GM19328 (cell line): ENCODE results near the gene TPGS2.
"Not testable (repeated sequence)": the region's sequence is repeated elsewhere in the genome, so short reads cannot be mapped to it uniquely, and the experiment has no call there.

ENCODE experiments used
- ATAC-seq: cut with Tn5 transposase; IDR thresholded peaks from one replicate; pipeline ENCODE4 v1.9.1; 2021; ENCODE audit warnings: mild to moderate bottlenecking, moderate library complexity; ENCODE audit not compliant: unreplicated experiment

TPGS2 gene

DNA sequence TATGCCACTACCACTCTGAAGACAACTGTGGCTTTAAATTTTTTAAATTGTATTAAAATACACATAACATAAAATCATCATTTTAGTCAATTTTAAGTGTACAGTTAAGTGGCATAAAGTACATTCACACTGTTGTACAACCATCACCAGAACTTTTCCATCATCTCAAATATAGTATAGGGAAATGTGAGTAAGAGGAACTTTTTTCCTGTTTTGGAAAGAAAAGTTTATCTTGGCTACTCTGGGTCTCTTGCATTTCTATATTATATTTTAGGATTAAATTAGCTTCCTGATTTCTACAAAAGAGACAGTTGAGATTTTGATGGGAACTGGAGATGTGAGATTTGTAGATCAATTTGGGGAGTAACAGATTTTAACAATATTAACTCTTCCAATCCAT, 3.3 kb downstream of the TPGS2 start:
- ATAC-seq: no peak

GRCh38 chr18:36821681-36822080, 7.1 kb downstream of the TPGS2 start:
- no peak for ATAC-seq

GRCh38 chr18:36819621-36820020, 9.2 kb downstream of the TPGS2 start:
- no peak for ATAC-seq

DNA sequence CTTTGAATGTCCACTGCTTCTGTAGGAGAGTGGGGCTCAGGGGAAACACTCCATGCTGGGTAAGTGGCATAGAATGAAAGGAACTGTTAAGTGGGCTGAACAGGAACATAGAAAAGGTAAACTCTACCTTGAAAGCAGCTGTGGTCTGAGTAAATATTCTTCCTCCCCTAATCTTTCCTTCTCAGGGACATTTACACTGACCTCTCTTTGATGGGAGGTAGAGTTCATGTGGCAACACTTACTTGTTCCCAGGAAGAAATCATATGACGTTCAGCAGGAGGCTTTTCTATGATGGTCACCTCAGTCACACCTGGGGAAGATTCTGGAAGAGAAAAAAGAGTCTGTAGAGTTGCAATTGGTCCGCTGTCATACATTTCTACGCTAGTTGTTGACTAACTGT, 10.2 kb downstream of the TPGS2 start:
- ATAC-seq: no peak

DNA sequence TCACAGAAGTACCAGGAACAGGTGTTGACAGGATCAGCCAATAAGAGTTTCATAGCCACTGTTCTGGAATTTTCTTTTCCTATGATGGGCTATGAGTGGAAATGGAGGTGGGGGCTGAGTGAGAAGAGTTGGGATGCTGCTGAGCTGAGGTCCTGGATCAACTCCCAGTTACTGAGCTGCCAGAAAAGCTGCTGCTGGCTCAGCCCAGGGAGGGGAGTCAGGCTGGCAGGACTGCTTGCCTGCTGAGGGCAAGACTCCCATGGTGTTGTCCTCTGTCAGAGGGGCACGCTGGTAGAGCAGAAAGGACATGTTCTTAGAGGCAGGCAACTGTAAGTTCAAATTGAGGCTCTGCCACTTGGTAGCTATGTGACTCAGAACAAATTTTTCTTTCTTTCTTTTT, 11.8 kb downstream of the TPGS2 start:
- no peak for ATAC-seq

GRCh38 chr18:36816096-36816495, 12.7 kb downstream of the TPGS2 start:
- ATAC-seq: not testable (repeated sequence)

DNA sequence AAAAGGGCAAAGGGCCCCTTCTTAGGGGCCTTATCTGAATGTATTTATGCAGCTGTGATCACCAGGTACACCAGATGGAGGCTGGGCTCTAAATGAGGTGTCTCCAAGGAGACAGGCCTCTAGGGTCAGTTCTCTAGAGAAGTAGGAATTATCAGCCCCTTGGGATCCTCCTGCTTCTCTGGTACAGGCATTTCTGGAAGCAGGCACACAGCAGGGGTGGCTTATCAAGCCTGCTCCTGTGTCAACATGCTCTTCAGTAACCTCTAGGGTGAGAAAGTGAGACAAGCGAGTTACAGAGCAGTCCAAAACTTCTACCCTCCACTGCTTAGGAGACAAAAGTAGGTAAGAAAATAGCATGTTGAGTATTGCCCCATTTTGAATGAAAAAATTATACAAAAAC, 13.8 kb downstream of the TPGS2 start:
- no peak for ATAC-seq

GRCh38 chr18:36813824-36814223, 15.0 kb downstream of the TPGS2 start:
- no peak for ATAC-seq

DNA sequence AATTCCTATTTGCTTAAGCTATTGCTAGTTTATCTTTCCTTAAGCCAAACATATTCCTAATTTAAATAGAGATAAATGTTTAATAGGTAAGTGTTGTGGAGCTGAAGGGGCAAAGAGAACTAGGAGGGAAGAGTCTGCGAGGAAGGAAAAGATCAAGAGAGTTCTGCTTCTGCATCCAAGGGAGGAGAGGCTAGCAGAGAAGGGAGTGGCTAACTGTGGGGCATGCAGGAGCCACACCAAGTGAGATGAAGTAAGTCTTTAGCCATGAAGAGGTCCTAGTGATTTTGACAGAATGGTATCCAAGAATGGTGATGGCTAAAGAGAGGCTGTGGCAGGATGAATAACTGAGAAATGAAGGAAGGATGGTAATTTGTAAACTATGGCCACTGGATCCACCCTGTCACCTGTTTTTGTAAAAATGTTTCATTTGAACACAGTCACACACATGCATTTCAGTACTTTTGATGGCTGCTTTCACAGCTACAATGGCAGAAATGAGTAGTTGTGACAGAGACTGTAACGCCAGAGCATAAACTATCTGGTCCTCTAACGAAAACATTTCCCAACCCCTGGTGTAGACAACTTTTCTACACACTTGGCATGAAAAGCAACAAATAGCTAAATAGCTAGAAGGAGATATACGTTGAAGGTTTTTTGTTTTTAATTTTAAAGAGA, 15.6 kb downstream of the TPGS2 start:
- no peak for ATAC-seq

DNA sequence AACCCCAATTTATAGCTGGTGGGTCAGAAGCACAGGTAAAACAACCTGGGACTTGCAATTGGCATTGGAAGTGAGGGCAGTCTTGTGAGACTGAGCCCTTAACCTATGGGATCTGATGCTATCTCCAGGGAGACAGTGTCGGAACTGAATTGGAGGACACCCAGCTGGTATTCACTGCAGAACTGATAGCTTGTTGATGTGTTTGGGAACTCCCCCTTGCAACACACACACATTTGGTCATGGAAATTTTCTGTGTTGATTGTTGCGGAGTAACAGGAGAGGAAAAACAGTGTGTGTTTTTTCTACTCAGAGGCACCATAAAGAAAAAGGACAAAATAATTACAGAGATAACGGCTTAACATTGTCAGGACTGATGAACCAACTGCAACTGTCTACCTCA, 16.1 kb downstream of the TPGS2 start:
- ATAC-seq: no peak

GRCh38 chr18:36811955-36812354, 16.8 kb downstream of the TPGS2 start:
- ATAC-seq: no peak

DNA sequence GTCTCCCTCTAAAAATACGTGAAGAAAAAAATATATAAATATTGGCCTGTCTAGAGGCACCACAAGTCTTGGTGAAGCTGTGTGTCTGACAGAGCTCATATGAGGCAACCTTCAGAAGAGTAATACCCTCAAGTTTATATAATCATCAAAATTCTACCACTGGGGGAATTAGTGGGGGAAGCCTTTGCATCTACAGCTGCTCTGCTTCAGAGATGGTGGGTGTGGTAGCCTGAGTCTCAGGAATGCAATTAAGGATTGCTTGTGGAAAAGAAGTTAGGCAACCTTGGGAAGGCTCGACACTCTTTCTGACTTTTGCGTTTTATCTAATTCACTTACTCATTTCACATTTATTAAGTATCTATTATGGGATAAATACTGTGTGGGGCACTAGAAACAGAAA, 17.4 kb downstream of the TPGS2 start:
- ATAC-seq: no peak

DNA sequence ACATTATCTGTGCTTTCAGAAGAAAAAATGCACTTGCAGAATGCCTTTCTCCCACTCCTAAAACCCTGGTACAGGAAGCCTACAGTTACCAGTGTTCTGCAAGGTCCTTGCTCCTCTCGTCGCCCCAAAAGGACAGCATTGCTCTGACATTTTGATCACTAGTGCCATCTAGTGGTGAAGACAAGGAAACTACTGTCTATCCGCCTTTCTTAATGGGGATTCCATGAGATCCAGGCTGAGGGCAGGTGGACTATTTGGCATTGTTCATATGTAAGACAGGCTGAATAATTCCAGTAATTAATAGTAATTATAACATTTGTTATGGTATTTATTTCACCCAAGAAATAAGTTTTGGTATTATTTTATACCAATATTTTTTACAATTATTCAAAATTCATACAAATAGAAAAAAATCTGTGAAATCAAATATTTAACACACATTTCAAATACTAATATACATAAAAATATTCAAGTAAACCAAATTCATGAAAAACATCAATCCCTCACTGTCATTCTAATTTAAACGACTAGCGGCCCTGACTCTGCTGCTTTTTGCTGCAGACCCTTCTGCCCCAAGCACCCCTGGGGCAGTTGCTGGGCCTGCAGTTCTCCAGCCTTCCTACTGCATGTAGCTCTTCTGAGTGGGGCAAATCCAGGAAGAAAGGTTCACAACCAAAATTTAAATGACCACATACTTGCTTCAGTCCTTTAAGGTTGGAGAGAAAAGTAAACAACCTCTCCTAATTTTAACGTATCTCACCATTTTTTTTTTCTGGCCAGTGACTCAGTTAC, 19.0 kb downstream of the TPGS2 start:
- peak; percentile 95 for ATAC-seq

DNA sequence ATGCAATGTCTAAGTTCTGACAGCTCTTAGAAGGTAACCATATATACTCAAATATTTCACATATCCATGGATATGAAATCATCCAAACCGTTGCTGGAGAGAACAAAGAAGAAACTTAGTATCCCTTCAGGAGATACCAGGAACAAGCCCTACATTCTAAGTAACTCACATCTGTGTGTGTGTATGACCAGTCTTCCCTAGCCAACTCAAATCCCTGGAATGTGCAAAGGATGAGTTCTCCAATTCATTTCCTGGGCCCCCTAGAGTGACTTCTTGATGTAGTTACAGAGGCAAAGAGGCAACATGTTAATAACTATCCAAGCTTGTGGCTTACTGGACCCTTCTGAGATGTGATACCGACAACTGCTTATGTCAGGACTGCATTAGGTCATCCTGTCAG, 20.1 kb downstream of the TPGS2 start:
- ATAC-seq: no peak

DNA sequence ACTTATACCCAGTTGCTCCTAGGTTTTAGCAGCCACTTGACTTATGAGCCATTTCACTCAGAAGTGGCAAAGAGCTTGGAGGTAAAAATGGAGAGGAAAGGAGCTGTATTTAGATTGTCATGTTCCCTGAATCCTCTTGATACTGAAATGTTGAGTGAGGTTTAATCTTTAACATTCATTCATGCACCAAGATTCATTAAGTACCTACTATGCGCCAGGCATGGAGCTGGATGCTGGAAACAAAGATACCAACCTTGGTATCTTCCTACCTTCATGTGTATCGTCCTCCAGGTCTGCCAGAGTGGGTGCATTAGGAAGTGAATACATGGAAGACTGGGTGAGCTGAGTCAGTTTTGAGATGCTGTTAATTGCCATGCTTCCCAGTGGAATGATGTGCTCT, 23.7 kb downstream of the TPGS2 start:
- no peak for ATAC-seq

DNA sequence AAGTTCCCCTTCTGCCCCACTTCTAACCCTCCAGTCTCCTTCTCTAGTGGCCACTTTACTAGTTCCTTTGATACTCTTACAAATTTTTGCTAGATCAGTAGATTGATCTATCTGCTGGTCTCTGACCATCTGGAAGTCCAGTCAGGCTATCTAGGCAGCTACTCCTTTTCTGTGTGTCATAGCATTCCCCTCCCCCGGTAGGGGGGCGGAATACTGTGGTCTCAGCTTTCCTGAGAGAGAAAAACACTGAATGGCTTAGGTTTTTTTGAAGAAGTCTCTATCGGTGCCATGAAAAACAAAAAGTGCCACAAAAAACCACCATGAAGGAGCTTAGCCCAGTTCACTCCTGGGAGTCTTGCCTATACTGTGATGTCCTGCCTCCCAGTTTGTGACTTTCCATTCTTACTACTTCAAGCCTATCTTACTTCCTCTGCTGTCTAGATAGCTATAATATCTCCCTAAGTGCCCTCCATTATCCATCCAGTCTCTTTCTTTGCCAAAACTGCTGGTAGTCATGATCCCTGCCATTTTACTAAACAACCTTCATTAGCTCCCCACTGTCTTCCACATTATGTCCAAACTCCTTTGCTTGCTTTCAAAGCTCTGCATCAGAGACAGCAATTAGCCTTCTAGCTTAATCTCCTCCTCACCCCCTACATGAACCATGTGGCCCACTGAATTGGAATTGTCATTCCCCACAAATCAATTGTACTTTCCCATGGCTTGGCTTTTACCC, 29.9 kb downstream of the TPGS2 start:
- no peak for ATAC-seq

GRCh38 chr18:36792634-36793283, 36.0 kb downstream of the TPGS2 start:
- ATAC-seq: no peak

DNA sequence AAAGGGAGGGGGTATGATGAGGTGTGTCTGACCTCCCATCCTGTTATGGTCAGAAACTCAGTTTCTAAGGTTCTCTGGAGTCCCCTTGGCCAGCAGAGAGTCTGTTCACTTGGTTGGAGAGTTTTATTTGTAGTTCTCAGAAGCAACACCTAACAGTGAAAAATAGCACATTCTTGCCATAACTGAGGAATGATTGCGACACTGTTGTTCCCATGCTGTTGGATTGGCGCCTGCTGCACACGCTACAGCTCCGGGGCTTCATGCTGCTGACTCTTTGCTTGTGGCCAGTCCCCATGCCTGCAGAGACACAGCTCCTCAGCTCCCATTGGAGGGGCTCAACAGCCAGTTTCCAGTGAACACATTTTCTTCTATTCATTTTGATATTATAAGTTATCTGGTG, 42.1 kb downstream of the TPGS2 start:
- no peak for ATAC-seq

DNA sequence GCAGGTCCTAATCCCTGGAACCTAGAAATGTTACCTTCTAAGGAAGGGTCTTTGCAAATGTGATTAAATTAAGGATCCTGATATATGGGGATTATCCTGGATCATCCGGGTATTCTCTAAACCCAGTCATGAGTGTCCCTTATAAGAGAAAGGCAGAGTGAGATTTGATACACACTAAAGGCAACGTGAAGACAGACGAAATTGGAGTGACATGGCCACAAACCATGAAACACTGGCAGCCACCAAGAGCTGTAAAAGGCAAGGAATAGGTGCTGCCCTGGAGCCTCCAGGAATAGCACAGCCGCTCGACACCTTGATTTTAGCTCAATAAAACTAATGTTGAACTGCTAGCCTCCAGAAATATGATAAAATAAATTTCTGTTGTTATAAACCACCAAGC, 45.0 kb downstream of the TPGS2 start:
- ATAC-seq: no peak

DNA sequence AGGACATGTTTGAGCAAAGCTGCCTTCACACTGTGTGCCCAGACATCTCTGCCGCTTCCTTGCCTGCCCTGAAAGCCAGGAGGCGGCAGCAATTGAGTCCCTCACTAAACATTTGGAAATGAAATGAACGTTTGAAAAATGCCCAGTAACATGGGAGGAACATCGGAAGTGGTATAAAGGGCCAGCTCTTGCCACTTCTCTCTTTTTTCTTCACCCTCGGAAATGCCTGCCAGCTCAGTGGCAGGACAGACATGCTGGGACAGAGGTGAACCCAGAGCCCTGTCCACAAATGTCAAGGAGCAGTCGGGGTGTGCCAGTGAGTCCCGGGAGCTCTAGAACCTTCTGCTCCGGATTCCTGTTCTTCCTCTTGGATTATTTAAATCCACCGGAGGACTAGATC, 46.1 kb downstream of the TPGS2 start:
- ATAC-seq: no peak

DNA sequence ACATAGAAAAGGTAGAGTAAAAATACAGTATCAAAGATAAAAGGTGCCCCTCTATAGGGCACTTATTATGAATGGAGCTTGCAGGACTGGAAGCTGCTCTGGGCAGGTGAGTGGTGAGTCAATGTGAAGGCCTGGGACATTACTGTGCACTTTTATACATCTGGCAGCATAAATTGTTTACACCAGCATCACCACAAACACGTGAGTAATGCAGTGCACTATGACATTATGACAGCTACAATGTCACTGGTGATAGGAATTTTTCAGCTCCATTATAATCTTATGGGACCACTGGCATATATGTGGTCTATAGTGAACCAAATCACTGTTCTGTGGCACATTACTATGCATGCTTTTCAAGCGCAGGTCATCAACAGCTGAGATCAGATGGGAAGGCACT, 48.1 kb downstream of the TPGS2 start:
- no peak for ATAC-seq
